Gastroesophageal sphincter (tissue), 4 donors: ENCODE data around the gene NPR1. TPM values are rescaled to one million over a fixed set of nuclear protein-coding genes. Genes with fewer than 3 reads are reported as not detected.
A peak's percentile ranks its signal among the peaks of the same experiment; 100 is the strongest.

Experiments
- ATAC-seq: fragments of 150-250 bp; one replicate; pipeline ENCODE4 v1.9.1; 2016; ENCODE audit warnings: mild to moderate bottlenecking, moderate library complexity
- H3K27ac ChIP-seq, 4 donors: fragments of 200-600 bp; sonication (generic) in 3 of 4; 1 replicate in 3 of 4; 2 replicates in 1 of 4; pipeline ENCODE4 v1.5.1; 2016 to 2019
- H3K27me3 ChIP-seq: fragments of 200-600 bp; sonication (generic); one replicate; pipeline ENCODE4 v1.5.1; 2019
- H3K36me3 ChIP-seq, 2 donors: fragments of 200-600 bp; sonication (generic); one replicate each; pipeline ENCODE4 v1.5.1; 2019; ENCODE audit warnings: control low read depth in 1 of 2
- H3K4me1 ChIP-seq, 3 donors: fragments of 200-600 bp; sonication (generic); 1 replicate in 2 of 3; 2 replicates in 1 of 3; pipeline ENCODE4 v1.5.1; 2016 to 2019; ENCODE audit warnings: control low read depth in 2 of 3
- H3K4me3 ChIP-seq, 2 donors: fragments of 200-600 bp; sonication (generic); one replicate each; pipeline ENCODE4 v1.5.1; 2019; ENCODE audit warnings: mild to moderate bottlenecking in 1 of 2, moderate library complexity in 1 of 2
- H3K9me3 ChIP-seq, 3 donors: fragments of 200-600 bp; sonication (generic); one replicate each; pipeline ENCODE4 v1.5.1; 2017 to 2019; ENCODE audit warnings: control low read depth in 2 of 3
- EP300 ChIP-seq: sonication (generic); formaldehyde crosslinking; IDR thresholded peaks from one replicate; pipeline ENCODE4 v1.6.1; 2017; ENCODE audit warnings: antibody characterized with exemption, mild to moderate bottlenecking
- POLR2A ChIP-seq, 2 donors: fragments of 450-650 bp; IDR thresholded peaks; one replicate each; pipeline ENCODE4 v1.6.1; 2017; ENCODE audit warnings: antibody characterized with exemption in 2 of 2, mild to moderate bottlenecking in 2 of 2, moderate library complexity in 1 of 2
- POLR2AphosphoS5 ChIP-seq: sonication (generic); formaldehyde crosslinking; IDR thresholded peaks from one replicate; pipeline ENCODE4 v1.6.1; 2017; ENCODE audit warnings: antibody characterized with exemption
- WGBS, 2 donors: methylation state at CpG; one replicate each; pipeline ENCODE4 v1.1.5; 2018; ENCODE audit warnings: low coverage in 1 of 2; 5-methylcytosine and 5-hydroxymethylcytosine counted together
- total RNA-seq, 4 donors: library from RNA; depleted of rRNA; stranded (reverse); fragments of >200 nt; gene quantifications; one replicate each; pipeline ENCODE4 v1.1.0, GENCODE V29; 2016
- TF ChIP-seq, protein P1 (sequence below), 4 experiments: fragments of 200-600 bp in 2 of 4; fragments of 450-650 bp in 2 of 4; sonication (generic) in 1 of 4; IDR thresholded peaks; one replicate each; pipeline ENCODE4 v1.5.1; 2017 to 2019; ENCODE audit warnings: antibody characterized with exemption in 4 of 4, mild to moderate bottlenecking in 2 of 4, moderate library complexity in 2 of 4

The NPR1 gene
- total RNA-seq, 4 donors from 2014 or later: 36.7 to 57.0 (median 46.7) TPM

DNA sequence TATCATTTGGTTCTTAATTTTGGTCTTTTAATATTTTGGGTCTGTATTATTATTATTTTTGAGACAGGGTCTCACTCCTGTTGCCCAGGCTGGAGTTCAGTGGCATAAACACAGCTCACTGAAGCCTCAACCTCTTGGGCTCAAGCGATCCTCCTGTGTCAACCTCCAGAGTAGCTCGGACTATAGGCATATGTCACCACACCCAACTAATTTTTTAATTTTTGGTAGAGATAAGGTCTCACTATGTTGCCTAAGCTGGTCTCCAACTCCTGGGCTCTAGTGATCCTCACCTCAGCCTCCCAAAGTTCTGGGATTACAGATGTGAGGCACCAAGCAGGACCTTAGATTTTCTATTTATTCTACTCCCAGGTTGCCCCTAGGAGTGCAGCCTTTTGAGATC is 5.0 kb upstream of the NPR1 start:
- WGBS, 2 donors: 74 to 90% methylated on average over 1 to 2 of the region's 2 CpGs

DNA sequence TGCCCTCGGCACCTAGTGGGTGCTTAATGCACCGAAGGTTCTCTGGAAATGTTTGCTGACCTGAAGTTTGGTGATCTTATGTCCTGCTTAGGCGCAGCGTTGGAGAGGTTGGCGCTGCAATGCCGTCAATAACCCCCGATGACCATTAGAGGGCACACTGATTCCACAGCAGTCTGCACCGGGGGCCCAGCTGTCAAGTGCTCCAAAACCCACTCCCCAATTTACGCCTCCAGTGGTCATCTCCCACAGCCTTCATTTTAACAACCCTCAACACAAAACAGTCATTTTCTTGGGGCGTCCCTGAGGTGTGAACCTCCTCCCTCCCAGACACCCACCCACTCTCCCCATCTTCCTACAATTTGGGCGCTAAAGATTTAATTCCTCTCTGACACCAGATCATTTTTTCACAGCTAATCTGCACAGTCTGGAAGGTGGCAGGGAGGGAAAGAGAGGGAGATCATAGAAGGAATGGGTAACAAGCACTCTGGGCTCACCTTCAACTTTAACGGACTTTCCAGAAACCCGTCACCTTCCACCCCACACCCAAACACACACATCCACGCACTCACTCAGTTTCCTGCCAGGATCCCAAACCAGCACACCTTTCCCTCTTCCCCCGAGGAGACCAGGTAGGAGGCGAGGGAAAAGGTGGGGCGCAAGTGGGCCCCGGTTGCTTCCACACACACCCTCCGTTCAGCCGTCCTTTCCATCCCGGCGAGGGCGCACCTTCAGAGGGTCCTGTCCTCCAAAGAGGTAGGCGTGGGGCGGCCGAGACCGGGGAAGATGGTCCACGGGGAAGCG is 570 bp upstream of the NPR1 start:
- H3K27ac ChIP-seq: peak overlapping the region in 3 of 4 donors; percentile 73 to 82 (median 76)
- H3K9me3 ChIP-seq: no peaks in the 10 kb centered on the region
- peak overlapping the region; percentile 36 to 72 for H3K4me3 ChIP-seq
- ATAC-seq: peak; percentile 52
- H3K27me3 ChIP-seq: peaks cover 25% of the 10 kb centered on the region
- H3K36me3 ChIP-seq: peaks cover 0 to 8% of the 10 kb centered on the region in 2 donors
- TF ChIP-seq POLR2A (IDR thresholded peaks at IDR 0.05) (no peak), EP300 (no peak), POLR2AphosphoS5 (no peak)
- TF ChIP-seq, protein P1, sequence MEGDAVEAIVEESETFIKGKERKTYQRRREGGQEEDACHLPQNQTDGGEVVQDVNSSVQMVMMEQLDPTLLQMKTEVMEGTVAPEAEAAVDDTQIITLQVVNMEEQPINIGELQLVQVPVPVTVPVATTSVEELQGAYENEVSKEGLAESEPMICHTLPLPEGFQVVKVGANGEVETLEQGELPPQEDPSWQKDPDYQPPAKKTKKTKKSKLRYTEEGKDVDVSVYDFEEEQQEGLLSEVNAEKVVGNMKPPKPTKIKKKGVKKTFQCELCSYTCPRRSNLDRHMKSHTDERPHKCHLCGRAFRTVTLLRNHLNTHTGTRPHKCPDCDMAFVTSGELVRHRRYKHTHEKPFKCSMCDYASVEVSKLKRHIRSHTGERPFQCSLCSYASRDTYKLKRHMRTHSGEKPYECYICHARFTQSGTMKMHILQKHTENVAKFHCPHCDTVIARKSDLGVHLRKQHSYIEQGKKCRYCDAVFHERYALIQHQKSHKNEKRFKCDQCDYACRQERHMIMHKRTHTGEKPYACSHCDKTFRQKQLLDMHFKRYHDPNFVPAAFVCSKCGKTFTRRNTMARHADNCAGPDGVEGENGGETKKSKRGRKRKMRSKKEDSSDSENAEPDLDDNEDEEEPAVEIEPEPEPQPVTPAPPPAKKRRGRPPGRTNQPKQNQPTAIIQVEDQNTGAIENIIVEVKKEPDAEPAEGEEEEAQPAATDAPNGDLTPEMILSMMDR (IDR thresholded peaks at IDR 0.05): peak in 3 of 4 experiments; percentile 81 to 95 (median 82)
- H3K4me1 ChIP-seq: peaks cover 0 to 31% (median 7%) of the 10 kb centered on the region in 3 donors
- 0 to 2% methylated on average over 6 to 12 of the region's 29 CpGs for WGBS, 2 donors

More for the DNA sequence above, 5.0 kb upstream of the NPR1 start:
- peaks cover 4 to 38% (median 5%) of the 10 kb centered on the region in 3 donors for H3K4me1 ChIP-seq
- H3K27me3 ChIP-seq: peaks cover 6% of the 10 kb centered on the region
- peaks cover 0 to 9% of the 10 kb centered on the region in 2 donors for H3K36me3 ChIP-seq
- H3K27ac ChIP-seq: no peak overlapping the region
- no peak overlapping the region for H3K4me3 ChIP-seq
- no peaks in the 10 kb centered on the region for H3K9me3 ChIP-seq
- no peak for ATAC-seq
- TF ChIP-seq, protein P1 (IDR thresholded peaks at IDR 0.05): no peak
- TF ChIP-seq EP300: no peak
- TF ChIP-seq POLR2AphosphoS5: no peak
- no peak for TF ChIP-seq POLR2A (IDR thresholded peaks at IDR 0.05)

DNA sequence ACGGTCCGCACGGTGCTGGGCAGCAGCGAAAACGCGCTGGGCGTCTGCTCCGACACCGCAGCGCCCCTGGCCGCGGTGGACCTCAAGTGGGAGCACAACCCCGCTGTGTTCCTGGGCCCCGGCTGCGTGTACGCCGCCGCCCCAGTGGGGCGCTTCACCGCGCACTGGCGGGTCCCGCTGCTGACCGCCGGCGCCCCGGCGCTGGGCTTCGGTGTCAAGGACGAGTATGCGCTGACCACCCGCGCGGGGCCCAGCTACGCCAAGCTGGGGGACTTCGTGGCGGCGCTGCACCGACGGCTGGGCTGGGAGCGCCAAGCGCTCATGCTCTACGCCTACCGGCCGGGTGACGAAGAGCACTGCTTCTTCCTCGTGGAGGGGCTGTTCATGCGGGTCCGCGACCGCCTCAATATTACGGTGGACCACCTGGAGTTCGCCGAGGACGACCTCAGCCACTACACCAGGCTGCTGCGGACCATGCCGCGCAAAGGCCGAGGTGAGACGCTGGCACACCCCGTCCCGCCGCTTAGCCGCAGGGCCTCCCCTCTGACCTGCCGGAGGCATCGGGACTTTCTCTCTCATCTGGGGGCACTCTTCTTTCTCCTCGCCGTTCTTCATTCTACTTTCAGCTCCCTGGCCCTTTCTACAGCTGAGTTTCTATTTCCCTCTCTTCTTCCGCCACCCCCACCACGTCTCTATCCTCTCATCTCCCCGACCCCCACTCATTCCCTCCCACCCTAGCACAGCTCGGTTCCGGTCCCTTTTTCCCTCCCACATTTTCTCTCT is 1.0 kb downstream of the NPR1 start:
- peak; percentile 27 for ATAC-seq
- 5 to 20% methylated on average over 12 to 18 of the region's 73 CpGs for WGBS, 2 donors
- Histone ChIP-seq H3K4me1 (peaks cover 0 to 31% (median 7%) of the 10 kb centered on the region in 3 donors), H3K27me3 (peaks cover 25% of the 10 kb centered on the region), H3K36me3 (peaks cover 0 to 15% of the 10 kb centered on the region in 2 donors), H3K9me3 (no peaks in the 10 kb centered on the region), H3K27ac (peak overlapping the region in 3 of 4 donors; percentile 73 to 82 (median 76)), H3K4me3 (peak overlapping the region; percentile 36 to 72)
- TF ChIP-seq POLR2A (IDR thresholded peaks at IDR 0.05): no peak
- no peak for TF ChIP-seq POLR2AphosphoS5
- TF ChIP-seq, protein P1 (IDR thresholded peaks at IDR 0.05): peak in 3 of 4 experiments; percentile 33 to 41 (median 40)
- TF ChIP-seq EP300: no peak

GRCh38 chr1:153680120-153680403 is 1.6 kb downstream of the NPR1 start:
- 23 to 71% methylated on average over 1 to 9 of the region's 10 CpGs for WGBS, 2 donors
- TF ChIP-seq POLR2AphosphoS5: no peak
- no peak for ATAC-seq
- Histone ChIP-seq H3K4me1 (peaks cover 0 to 31% (median 7%) of the 10 kb centered on the region in 3 donors), H3K9me3 (no peaks in the 10 kb centered on the region), H3K27ac (peak overlapping the region in 3 of 4 donors; percentile 73 to 82 (median 76)), H3K36me3 (peaks cover 0 to 15% of the 10 kb centered on the region in 2 donors), H3K4me3 (peak overlapping the region; percentile 1 to 72), H3K27me3 (peaks cover 25% of the 10 kb centered on the region)

DNA sequence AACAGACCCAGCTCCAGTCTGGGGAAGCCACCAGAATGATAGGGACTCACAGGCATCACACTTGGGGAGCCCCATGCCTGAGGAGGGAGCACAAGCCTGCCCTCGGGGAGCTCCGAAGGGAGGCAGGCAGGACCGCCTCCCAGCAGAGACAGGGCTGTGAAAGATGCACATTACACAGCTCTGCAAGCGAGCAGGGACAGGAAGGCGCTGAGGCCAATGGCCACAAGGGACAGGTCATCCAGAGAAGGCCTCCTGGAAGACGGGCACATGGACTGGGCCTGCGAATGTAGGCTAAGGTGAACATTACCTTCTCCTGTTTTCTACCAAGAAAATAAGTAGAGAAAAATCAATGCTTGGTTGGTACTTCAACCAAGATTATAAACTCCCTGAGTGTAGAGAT is 4.2 kb downstream of the NPR1 start:
- TF ChIP-seq, protein P1 (IDR thresholded peaks at IDR 0.05): no peak
- no peak for TF ChIP-seq EP300
- no peak for TF ChIP-seq POLR2A (IDR thresholded peaks at IDR 0.05)
- no peak for TF ChIP-seq POLR2AphosphoS5
- Histone ChIP-seq H3K36me3 (peaks cover 0 to 36% of the 10 kb centered on the region in 2 donors), H3K9me3 (no peaks in the 10 kb centered on the region), H3K27ac (no peak overlapping the region), H3K4me3 (no peak overlapping the region), H3K27me3 (peaks cover 25% of the 10 kb centered on the region), H3K4me1 (peaks cover 0 to 25% (median 7%) of the 10 kb centered on the region in 3 donors)
- WGBS, 2 donors: 40 to 84% methylated on average over 1 to 7 of the region's 7 CpGs
- ATAC-seq: no peak
